ENCODE results near the gene MGST2.

MGST2 gene

DNA sequence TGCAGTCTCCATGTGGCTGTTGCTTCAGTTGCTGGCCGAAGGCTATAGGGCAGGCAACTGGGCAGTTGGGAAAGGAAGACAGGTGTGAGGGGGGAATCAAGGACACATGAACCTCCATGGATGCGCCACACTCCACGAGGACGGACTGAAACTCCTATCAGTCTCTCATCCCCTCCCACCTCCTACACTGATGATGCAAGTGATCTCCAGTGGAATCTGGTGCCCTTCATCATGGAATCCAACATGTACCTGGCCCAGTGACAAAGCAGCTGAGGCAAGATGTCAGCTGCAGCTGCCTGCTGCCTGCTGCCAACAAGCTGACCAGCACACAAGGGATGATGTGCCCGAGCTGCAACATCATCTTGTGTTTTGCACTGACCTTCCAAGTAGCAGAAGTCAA is 26.0 kb upstream of the MGST2 start:
- H3K9me2 ChIP-seq (replicated peaks; ENCODE audit: control insufficient read depth, low read length), result no peaks in the 10 kb centered on the region
- no peaks in the 10 kb centered on the region for H3K36me3 ChIP-seq (ENCODE audit: control insufficient read depth, low read length)
- H3F3A ChIP-seq (ENCODE audit: control insufficient read depth, insufficient read depth), result no peaks in the 10 kb centered on the region
- no peaks in the 10 kb centered on the region for H4K20me1 ChIP-seq (ENCODE audit: control insufficient read depth, insufficient read depth, low read depth, low read length)
- H3K27me3 ChIP-seq (ENCODE audit: control insufficient read depth, low read length), result no peaks in the 10 kb centered on the region; the same call in 1 of the 2 replicates
- H3K4me1 ChIP-seq (ENCODE audit: control insufficient read depth, low read length), result no peaks in the 10 kb centered on the region
- H3K9me3 ChIP-seq (ENCODE audit: control insufficient read depth, insufficient read depth, low read length), result peaks cover 15% of the 10 kb centered on the region; the same call in 1 of the 2 replicates
- H3K79me2 ChIP-seq (ENCODE audit: control insufficient read depth, low read length), result no peaks in the 10 kb centered on the region
- TF ChIP-seq EZH2phosphoT487 (IDR thresholded peaks at IDR 0.05; ENCODE audit: borderline replicate concordance, low read length), result no peak
- TF ChIP-seq, protein P1, sequence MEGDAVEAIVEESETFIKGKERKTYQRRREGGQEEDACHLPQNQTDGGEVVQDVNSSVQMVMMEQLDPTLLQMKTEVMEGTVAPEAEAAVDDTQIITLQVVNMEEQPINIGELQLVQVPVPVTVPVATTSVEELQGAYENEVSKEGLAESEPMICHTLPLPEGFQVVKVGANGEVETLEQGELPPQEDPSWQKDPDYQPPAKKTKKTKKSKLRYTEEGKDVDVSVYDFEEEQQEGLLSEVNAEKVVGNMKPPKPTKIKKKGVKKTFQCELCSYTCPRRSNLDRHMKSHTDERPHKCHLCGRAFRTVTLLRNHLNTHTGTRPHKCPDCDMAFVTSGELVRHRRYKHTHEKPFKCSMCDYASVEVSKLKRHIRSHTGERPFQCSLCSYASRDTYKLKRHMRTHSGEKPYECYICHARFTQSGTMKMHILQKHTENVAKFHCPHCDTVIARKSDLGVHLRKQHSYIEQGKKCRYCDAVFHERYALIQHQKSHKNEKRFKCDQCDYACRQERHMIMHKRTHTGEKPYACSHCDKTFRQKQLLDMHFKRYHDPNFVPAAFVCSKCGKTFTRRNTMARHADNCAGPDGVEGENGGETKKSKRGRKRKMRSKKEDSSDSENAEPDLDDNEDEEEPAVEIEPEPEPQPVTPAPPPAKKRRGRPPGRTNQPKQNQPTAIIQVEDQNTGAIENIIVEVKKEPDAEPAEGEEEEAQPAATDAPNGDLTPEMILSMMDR (IDR thresholded peaks at IDR 0.05; ENCODE audit: low read depth, low read length, poor library complexity, severe bottlenecking), result no peak
- H3K4me3 ChIP-seq (ENCODE audit: low read length), result no peak overlapping the region
- H3K27ac ChIP-seq (ENCODE audit: low read depth, low read length), result no peak overlapping the region
- H3K4me2 ChIP-seq (ENCODE audit: low read length), result no peak overlapping the region

DNA sequence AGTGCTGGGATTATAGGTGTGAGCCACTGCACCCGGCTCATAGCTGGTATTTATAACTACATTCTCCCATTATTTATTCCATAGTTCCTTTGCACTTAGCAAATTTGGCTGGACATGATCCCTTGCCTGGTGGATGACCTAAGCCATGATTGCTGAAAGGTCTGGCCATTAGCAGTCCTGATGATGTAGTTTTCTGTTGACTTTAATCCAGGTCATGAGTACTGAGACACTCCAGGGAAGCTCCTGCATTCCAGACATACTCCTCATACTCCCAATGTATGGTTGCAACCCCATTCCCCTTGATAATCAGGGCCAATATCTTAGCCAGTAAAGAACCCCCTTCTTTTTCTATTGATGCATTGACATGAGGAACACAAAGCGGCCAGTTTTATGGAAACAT is 24.4 kb upstream of the MGST2 start:
- no peaks in the 10 kb centered on the region for H4K20me1 ChIP-seq (ENCODE audit: control insufficient read depth, insufficient read depth, low read depth, low read length)
- no peak overlapping the region for H3K27ac ChIP-seq (ENCODE audit: low read depth, low read length)
- no peaks in the 10 kb centered on the region for H3K27me3 ChIP-seq (ENCODE audit: control insufficient read depth, low read length)
- no peaks in the 10 kb centered on the region for H3K4me1 ChIP-seq (ENCODE audit: control insufficient read depth, low read length)
- no peak overlapping the region for H3K4me2 ChIP-seq (ENCODE audit: low read length)
- H3K79me2 ChIP-seq (ENCODE audit: control insufficient read depth, low read length), result no peaks in the 10 kb centered on the region
- TF ChIP-seq, protein P1 (IDR thresholded peaks at IDR 0.05; ENCODE audit: low read depth, low read length, poor library complexity, severe bottlenecking), result no peak
- H3K4me3 ChIP-seq (ENCODE audit: low read length), result no peak overlapping the region
- H3F3A ChIP-seq (ENCODE audit: control insufficient read depth, insufficient read depth), result no peaks in the 10 kb centered on the region
- no peaks in the 10 kb centered on the region for H3K36me3 ChIP-seq (ENCODE audit: control insufficient read depth, low read length)
- no peaks in the 10 kb centered on the region for H3K9me2 ChIP-seq (replicated peaks; ENCODE audit: control insufficient read depth, low read length)
- H3K9me3 ChIP-seq (ENCODE audit: control insufficient read depth, insufficient read depth, low read length), result peaks cover 15% of the 10 kb centered on the region; the same call in 1 of the 2 replicates

DNA sequence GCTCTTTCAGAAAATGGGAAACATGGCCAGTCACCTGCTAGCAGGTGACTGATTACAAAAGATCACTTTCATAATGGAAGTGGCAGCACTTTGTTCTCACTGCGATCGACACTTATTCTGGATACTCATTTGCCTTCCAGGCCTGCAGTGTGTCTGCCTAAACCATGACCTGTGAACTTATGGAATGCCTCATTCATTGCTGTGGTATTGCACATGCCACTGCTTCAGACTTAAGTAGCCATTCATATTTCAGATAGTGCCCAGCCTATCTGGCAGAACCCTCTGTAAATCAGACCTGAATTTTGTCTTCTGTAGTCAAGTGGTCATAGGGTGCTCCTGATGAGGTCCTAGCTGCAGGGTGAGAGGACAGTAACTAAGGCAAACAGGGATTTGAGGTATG is 23.3 kb upstream of the MGST2 start:
- H3K27ac ChIP-seq (ENCODE audit: low read depth, low read length), result no peak overlapping the region
- H3K4me3 ChIP-seq (ENCODE audit: low read length), result no peak overlapping the region
- H3K9me3 ChIP-seq (ENCODE audit: control insufficient read depth, insufficient read depth, low read length), result peaks cover 15% of the 10 kb centered on the region; the same call in 1 of the 2 replicates
- no peaks in the 10 kb centered on the region for H4K20me1 ChIP-seq (ENCODE audit: control insufficient read depth, insufficient read depth, low read depth, low read length)
- no peaks in the 10 kb centered on the region for H3F3A ChIP-seq (ENCODE audit: control insufficient read depth, insufficient read depth)
- no peaks in the 10 kb centered on the region for H3K79me2 ChIP-seq (ENCODE audit: control insufficient read depth, low read length)
- TF ChIP-seq EZH2phosphoT487 (IDR thresholded peaks at IDR 0.05; ENCODE audit: borderline replicate concordance, low read length), result no peak
- TF ChIP-seq, protein P1 (IDR thresholded peaks at IDR 0.05; ENCODE audit: low read depth, low read length, poor library complexity, severe bottlenecking), result no peak
- H3K4me1 ChIP-seq (ENCODE audit: control insufficient read depth, low read length), result no peaks in the 10 kb centered on the region
- no peaks in the 10 kb centered on the region for H3K36me3 ChIP-seq (ENCODE audit: control insufficient read depth, low read length)
- no peaks in the 10 kb centered on the region for H3K9me2 ChIP-seq (replicated peaks; ENCODE audit: control insufficient read depth, low read length)
- H3K27me3 ChIP-seq (ENCODE audit: control insufficient read depth, low read length), result no peaks in the 10 kb centered on the region
- H3K4me2 ChIP-seq (ENCODE audit: low read length), result no peak overlapping the region

Data from DOHH2 (cell line).